BJ (cell line): ENCODE measurements around the gene APOL4. TPM values are rescaled to one million over a fixed set of nuclear protein-coding genes. Genes with fewer than 3 reads are reported as not detected.
"Not testable (repeated sequence)": the region's sequence is repeated elsewhere in the genome, so short reads cannot be mapped to it uniquely, and the experiment has no call there.

Experiments
- CTCF ChIA-PET: fragments of 350-600 bp; formaldehyde crosslinking; extraction: SDS; loops from one replicate; lab custom pipeline; 2021; ENCODE audit warnings: antibody characterized with exemption, inconsistent platforms; lab: Yijun Ruan, JAX
- POLR2A ChIA-PET: fragments of 300-600 bp; sonication (Branson Sonifier 250); formaldehyde crosslinking; extraction: SDS; loops from one replicate; lab custom pipeline; 2021; ENCODE audit warnings: antibody characterized with exemption; lab: Charles Lee
- DNase-seq: peaks from one replicate; pipeline ENCODE4 v3.0.0-alpha.2; 2011; ENCODE audit warnings: low read depth
- H3K27me3 ChIP-seq: 2 replicates; pipeline ENCODE4 v1.6.0; 2011; ENCODE audit warnings: low read length; ENCODE audit not compliant: control insufficient read depth, insufficient read depth
- H3K36me3 ChIP-seq: 2 replicates; pipeline ENCODE4 v1.5.1; 2011; ENCODE audit warnings: low read length; ENCODE audit not compliant: control insufficient read depth, insufficient read depth
- H3K4me3 ChIP-seq: 2 replicates; pipeline ENCODE4 v1.5.1; 2011; ENCODE audit warnings: low read depth, mild to moderate bottlenecking, control low read depth, low read length
- CTCF ChIP-seq: IDR thresholded peaks from 2 replicates; pipeline ENCODE4 v1.5.1; 2011; ENCODE audit warnings: low read depth, mild to moderate bottlenecking, control low read depth, inconsistent platforms, low read length, moderate library complexity; ENCODE audit not compliant: insufficient read depth
- polyA plus RNA-seq: library from polyadenylated mRNA; depleted of rRNA; stranded (reverse); fragments of >200 nt; gene quantifications from 2 replicates; pipeline ENCODE4 v1.2.3, GENCODE V29; 2011

Gene APOL4
- polyA plus RNA-seq, 1 experiment = 0.16 TPM

DNA sequence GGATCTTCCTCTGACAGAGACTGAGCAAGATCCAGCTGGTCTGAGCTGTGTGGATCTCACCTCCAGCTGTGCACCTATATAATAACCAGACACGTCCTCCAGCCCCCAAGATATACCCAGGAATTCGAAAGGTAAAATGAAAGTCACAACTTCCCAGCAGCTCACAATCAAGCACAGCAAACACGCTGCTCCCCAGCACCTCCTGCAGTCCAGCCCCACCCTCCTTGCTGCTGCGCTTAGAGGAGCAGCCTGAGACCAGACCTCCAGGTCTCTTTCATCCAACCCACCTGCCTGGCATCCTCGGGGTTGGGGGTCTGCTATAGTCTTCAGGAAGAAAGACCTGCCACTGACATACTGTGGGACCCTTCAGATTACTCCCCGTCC lies 3.0 kb upstream of the APOL4 start:
- ChIA-PET CTCF (interaction anchor here (1.0 to 1.3 kb wide), 2 partner anchors 18 to 34 kb away, joined by 3 read pairs; no protein-coding TSS in a partner anchor), POLR2A (no interaction called here)
- no peaks in the 10 kb centered on the region for H3K36me3 ChIP-seq

DNA sequence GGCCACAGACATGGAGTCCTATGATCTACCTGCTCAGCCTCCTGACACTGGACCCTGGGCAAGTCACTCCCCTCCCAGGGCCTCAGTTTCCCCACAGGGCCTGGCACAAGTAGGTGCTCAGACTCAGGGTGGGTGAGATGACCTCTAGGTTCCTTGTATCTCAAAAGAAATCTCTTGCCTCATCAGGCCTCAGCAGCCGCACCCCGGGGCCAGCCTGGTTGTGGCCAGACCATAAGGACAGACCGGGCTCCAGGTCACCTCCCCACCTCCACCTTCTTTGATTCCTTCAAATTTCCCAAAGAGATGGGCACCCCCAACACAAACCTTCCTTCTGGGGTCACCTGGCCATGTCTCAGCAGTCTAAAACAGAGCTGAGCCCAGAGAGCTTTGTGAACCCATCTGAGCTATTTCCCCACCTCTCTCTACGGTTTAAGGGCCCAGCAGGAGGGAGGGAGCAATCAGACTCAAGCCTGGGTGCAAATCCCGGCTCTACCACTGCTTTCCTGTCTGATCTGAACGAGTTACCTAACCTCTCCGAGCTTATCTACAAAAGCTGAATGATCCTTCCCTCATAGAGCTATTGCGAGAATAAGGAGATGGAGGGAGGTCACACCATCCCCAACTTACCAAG lies 2.5 kb upstream of the APOL4 start:
- ChIA-PET POLR2A (no interaction called here), CTCF (interaction anchor here (1.0 to 1.3 kb wide), 2 partner anchors 19 to 34 kb away, joined by 3 read pairs; no protein-coding TSS in a partner anchor)
- DNase-seq = no peak
- H3K4me3 ChIP-seq = no peak overlapping the region
- no peak for TF ChIP-seq CTCF
- H3K36me3 ChIP-seq = no peaks in the 10 kb centered on the region
- peaks cover 3% of the 10 kb centered on the region for H3K27me3 ChIP-seq

More for the DNA sequence above, 3.0 kb upstream of the APOL4 start:
- no peak for TF ChIP-seq CTCF
- no peak for DNase-seq
- Histone ChIP-seq H3K27me3 (peaks cover 3% of the 10 kb centered on the region), H3K4me3 (no peak overlapping the region)

- CTCF ChIA-PET = interaction anchor here (1.5 kb wide), 1 partner anchor 283 kb away, joined by 5 read pairs; no protein-coding TSS in a partner anchor
- DNase-seq, H3K27me3 ChIP-seq: not testable (repeated sequence)
Observed at GRCh38 chr22:36203441-36203840, 1.8 kb upstream of the APOL4 start.

GRCh38 chr22:36202906-36203305 lies 1.3 kb upstream of the APOL4 start:
- POLR2A ChIA-PET, DNase-seq, H3K27me3 ChIP-seq, H3K36me3 ChIP-seq, H3K4me3 ChIP-seq: not testable (repeated sequence)
- CTCF ChIA-PET = interaction anchor here (1.5 to 1.9 kb wide), 2 partner anchors 37 to 283 kb away, joined by 5 to 6 read pairs; partner anchors contain the start of gene APOL2

More at GRCh38 chr22:36203441-36203840, 1.8 kb upstream of the APOL4 start:
- H3K36me3 ChIP-seq, POLR2A ChIA-PET, H3K4me3 ChIP-seq: not testable (repeated sequence)

DNA sequence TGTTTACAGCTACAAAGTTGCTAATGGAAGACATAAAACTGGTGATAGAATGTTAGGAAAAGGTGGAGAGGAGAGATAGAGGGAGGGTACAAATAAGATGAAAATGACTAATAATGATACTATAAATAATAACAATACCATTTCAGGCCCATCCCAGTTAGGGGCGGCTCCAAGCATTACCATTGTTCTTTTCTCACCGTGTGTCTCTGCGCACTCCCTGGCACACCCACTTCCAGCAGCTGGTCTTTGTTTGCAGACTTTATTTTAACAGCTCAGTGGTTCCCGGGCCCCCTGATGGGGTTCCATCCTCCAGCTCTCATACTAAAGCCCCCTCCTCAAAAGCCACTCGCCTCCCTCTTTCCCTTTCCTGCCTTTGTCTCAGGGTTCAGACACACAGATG lies 584 bp downstream of the APOL4 start:
- ChIA-PET POLR2A (interaction anchor here (0.6 kb wide), 1 partner anchor 76 kb away, joined by 5 read pairs; no protein-coding TSS in a partner anchor), CTCF (interaction anchor here (1.9 kb wide), 1 partner anchor 39 kb away, joined by 6 read pairs; the partner anchor contains the start of gene APOL2)
- not testable (repeated sequence) for H3K36me3 ChIP-seq, H3K27me3 ChIP-seq, H3K4me3 ChIP-seq, DNase-seq

GRCh38 chr22:36199001-36199551 lies 2.5 kb downstream of the APOL4 start:
- TF ChIP-seq CTCF = no peak
- CTCF ChIA-PET = interaction anchor here (0.6 to 1.1 kb wide), 2 partner anchors 79 to 689 kb away, joined by 3 read pairs; no protein-coding TSS in a partner anchor

More at GRCh38 chr22:36199001-36199551, 2.5 kb downstream of the APOL4 start:
- no peak for DNase-seq
- H3K27me3 ChIP-seq = no peaks in the 10 kb centered on the region; the same call in none of the 2 replicates
- no peaks in the 10 kb centered on the region for H3K36me3 ChIP-seq
- POLR2A ChIA-PET = no interaction called here
- H3K4me3 ChIP-seq = no peak overlapping the region
